GM23338 (cell line): ENCODE results near the gene FAM111B. TPM values are rescaled to one million over a fixed set of nuclear protein-coding genes. Genes with fewer than 3 reads are reported as not detected.

Experiments used
- ATAC-seq: fragments of 200-7000 bp; cut with Tn5 transposase; 3 replicates; pipeline ENCODE4 v1.9.1; 2020
- DNase-seq: peaks from one replicate; pipeline ENCODE4 v3.0.0-alpha.2; 2015; ENCODE audit warnings: low spot score
- H2AFZ ChIP-seq: fragments of 200-600 bp; sonication (generic); 2 replicates; pipeline ENCODE4 v1.8.0; 2016; ENCODE audit warnings: antibody characterized with exemption, mild to moderate bottlenecking, moderate library complexity
- H3F3A ChIP-seq: fragments of 200-600 bp; sonication (generic); replicated peaks from 2 replicates; pipeline ENCODE4 v1.8.0; 2017; ENCODE audit warnings: antibody characterized with exemption, mixed run types, low read depth
- H3K27ac ChIP-seq: fragments of 200-600 bp; sonication (generic); 2 replicates; pipeline ENCODE4 v1.6.1; 2016; ENCODE audit warnings: low read depth
- H3K27me3 ChIP-seq: fragments of 200-600 bp; sonication (generic); 2 replicates; pipeline ENCODE4 v1.8.0; 2016; ENCODE audit warnings: mild to moderate bottlenecking, mixed run types, moderate library complexity; ENCODE audit not compliant: insufficient read depth
- H3K36me3 ChIP-seq: fragments of 200-600 bp; sonication (generic); 2 replicates; pipeline ENCODE4 v1.8.0; 2016; ENCODE audit warnings: mild to moderate bottlenecking; ENCODE audit not compliant: insufficient read depth
- H3K4me1 ChIP-seq: fragments of 200-600 bp; sonication (generic); 2 replicates; pipeline ENCODE4 v1.8.0; 2016; ENCODE audit warnings: mild to moderate bottlenecking, moderate library complexity; ENCODE audit not compliant: insufficient read depth
- H3K4me2 ChIP-seq: fragments of 200-600 bp; sonication (generic); 2 replicates; pipeline ENCODE4 v1.7.1; 2017; ENCODE audit warnings: mixed run types
- H3K4me3 ChIP-seq: fragments of 200-600 bp; sonication (generic); 2 replicates; pipeline ENCODE4 v1.6.1; 2016; ENCODE audit warnings: mixed run types
- H3K79me2 ChIP-seq: fragments of 200-600 bp; sonication (generic); replicated peaks from 2 replicates; pipeline ENCODE4 v1.8.0; 2017; ENCODE audit warnings: mild to moderate bottlenecking; ENCODE audit not compliant: insufficient read depth
- H3K9me2 ChIP-seq: fragments of 200-600 bp; sonication (generic); 2 replicates; pipeline ENCODE4 v1.8.0; 2017; ENCODE audit not compliant: insufficient read depth
- H4K20me1 ChIP-seq: fragments of 200-600 bp; sonication (generic); replicated peaks from 2 replicates; pipeline ENCODE4 v1.8.0; 2017; ENCODE audit warnings: mild to moderate bottlenecking; ENCODE audit not compliant: insufficient read depth
- H3K27ac Mint-ChIP-seq: 2 replicates; pipeline ENCODE4 v1.8.0; 2020; ENCODE audit warnings: inconsistent platforms, mild to moderate bottlenecking, moderate library complexity, mixed read lengths
- H3K27me3 Mint-ChIP-seq: 3 replicates; pipeline ENCODE4 v1.8.0; 2022; ENCODE audit warnings: low read depth, mild to moderate bottlenecking, moderate library complexity, mixed read lengths, inconsistent platforms; ENCODE audit not compliant: insufficient read depth, poor library complexity
- H3K36me3 Mint-ChIP-seq: 3 replicates; pipeline ENCODE4 v1.8.0; 2021; ENCODE audit warnings: low read depth, mild to moderate bottlenecking, inconsistent platforms, moderate library complexity, mixed read lengths
- H3K4me1 Mint-ChIP-seq: 3 replicates; pipeline ENCODE4 v1.8.0; 2020; ENCODE audit warnings: mild to moderate bottlenecking, inconsistent platforms, mixed read lengths
- H3K4me3 Mint-ChIP-seq: 3 replicates; pipeline ENCODE4 v1.8.0; 2021; ENCODE audit warnings: moderate library complexity, mild to moderate bottlenecking, inconsistent platforms, mixed read lengths
- H3K9me3 Mint-ChIP-seq: 3 replicates; pipeline ENCODE4 v1.8.0; 2020; ENCODE audit warnings: moderate library complexity, mild to moderate bottlenecking, inconsistent platforms, mixed read lengths
- CREB1 ChIP-seq: fragments of 250-450 bp; sonication (Bioruptor Pico); IDR thresholded peaks from 2 replicates; pipeline ENCODE4 v1.5.0; 2020; ENCODE audit warnings: low read depth, mild to moderate bottlenecking, moderate library complexity
- CTCF ChIP-seq, 2 experiments: fragments of 200-600 bp in 1 of 2; sonication (generic) in 1 of 2; conservative IDR thresholded peaks; 2 replicates each; pipeline versions ENCODE4 v1.5.1 to v1.6.1; 2016 to 2017; ENCODE audit warnings: antibody characterized with exemption in 2 of 2, low read depth in 2 of 2, mild to moderate bottlenecking in 2 of 2, moderate library complexity in 1 of 2
- EZH2 ChIP-seq: fragments of 200-600 bp; sonication (generic); IDR thresholded peaks from one replicate; pipeline ENCODE4 v1.8.0; 2017; ENCODE audit warnings: antibody characterized with exemption, mild to moderate bottlenecking, low read depth; ENCODE audit not compliant: unreplicated experiment
- EZH2phosphoT487 ChIP-seq: fragments of 200-600 bp; sonication (generic); IDR thresholded peaks from one replicate; pipeline ENCODE4 v1.8.1; 2018; ENCODE audit warnings: antibody characterized with exemption; ENCODE audit not compliant: unreplicated experiment
- JUNB ChIP-seq: IDR thresholded peaks from one replicate; pipeline ENCODE4 v1.6.1; 2016; ENCODE audit warnings: antibody characterized with exemption; ENCODE audit not compliant: unreplicated experiment
- NANOG ChIP-seq: IDR thresholded peaks from 2 replicates; pipeline ENCODE4 v1.6.1; 2016; ENCODE audit warnings: antibody characterized with exemption, borderline replicate concordance
- REST ChIP-seq: IDR thresholded peaks from one replicate; pipeline ENCODE4 v1.6.1; 2018; ENCODE audit warnings: antibody characterized with exemption; ENCODE audit not compliant: unreplicated experiment
- STAT1 ChIP-seq: IDR thresholded peaks from one replicate; pipeline ENCODE4 v1.6.1; 2016; ENCODE audit warnings: antibody characterized with exemption; ENCODE audit not compliant: unreplicated experiment
- ZNF114 ChIP-seq: fragments of 250-450 bp; sonication (Bioruptor Pico); IDR thresholded peaks from 2 replicates; pipeline ENCODE4 v1.5.0; 2020; ENCODE audit warnings: mild to moderate bottlenecking, moderate library complexity
- ZNF462 ChIP-seq: fragments of 250-450 bp; sonication (Bioruptor Pico); IDR thresholded peaks from 2 replicates; pipeline ENCODE4 v1.5.0; 2020; ENCODE audit warnings: mild to moderate bottlenecking, moderate library complexity
- polyA plus RNA-seq: library from polyadenylated mRNA; unstranded; fragments of >200 nt; fragmentation: Nextera tagmentation; extraction: Ambion mirVana; gene quantifications from 2 replicates; pipeline ENCODE4 v1.2.1, GENCODE V29; 2016
- total RNA-seq: library from RNA; depleted of rRNA; stranded (reverse); fragments of >200 nt; shearing (Covaris generic); gene quantifications from 2 replicates; pipeline ENCODE4 v1.2.3, GENCODE V29; 2014

Gene FAM111B
- total and polyA plus RNA-seq, 2 experiments from 2014 or later: 30.6 to 40.7 TPM

GRCh38 chr11:59174664-59175033, 67.6 kb downstream of the FAM111B start:
- H3K27me3 Mint-ChIP-seq: peaks cover 16% of the 10 kb centered on the region
- TF ChIP-seq EZH2phosphoT487 (no peak), ZNF114 (CRISPR knock-in tag) (no peak), NANOG (no peak), REST (no peak), STAT1 (no peak), EZH2 (no peak), CTCF (conservative IDR thresholded peaks at IDR 0.05; ENCODE audit: low read depth in 2 of 2) (no peak), CREB1 (CRISPR knock-in tag) (no peak), JUNB (no peak)
- H3K27me3 ChIP-seq: peaks cover 6% of the 10 kb centered on the region; the same call in 1 of the 2 replicates
- H3K4me1 ChIP-seq: peaks cover 13% of the 10 kb centered on the region
- peaks cover 35% of the 10 kb centered on the region for H3K4me1 Mint-ChIP-seq
- no peaks in the 10 kb centered on the region; the same call in 1 of the 2 replicates for H3K36me3 ChIP-seq
- H4K20me1 ChIP-seq: 0 out of 2 replicates have a peak, but pooled peaks cover 7% of the 10 kb centered on the region
- peak overlapping the region; percentile 99 for H3K4me2 ChIP-seq
- no peaks in the 10 kb centered on the region; the same call in 1 of the 2 replicates for H3K9me2 ChIP-seq
- H3K27ac ChIP-seq: no peak overlapping the region
- H3K27ac Mint-ChIP-seq: no peak overlapping the region
- H2AFZ ChIP-seq: no peak overlapping the region
- H3K79me2 ChIP-seq: peaks cover 21% of the 10 kb centered on the region
- peaks cover 18% of the 10 kb centered on the region for H3K9me3 Mint-ChIP-seq
- H3K4me3 Mint-ChIP-seq: peak overlapping the region; percentile 91; the same call in 1 of the 3 replicates
- peaks cover 5% of the 10 kb centered on the region; the same call in 1 of the 2 replicates for H3F3A ChIP-seq
- peak overlapping the region; percentile 83 for H3K4me3 ChIP-seq
- ATAC-seq (no peak), DNase-seq (no peak)
- peaks cover 33% of the 10 kb centered on the region for H3K36me3 Mint-ChIP-seq

- Histone ChIP-seq H3K4me1 (peaks cover 13% of the 10 kb centered on the region), H2AFZ (no peak overlapping the region), H3K27ac (no peak overlapping the region), H3K27me3 (peaks cover 6% of the 10 kb centered on the region; the same call in 1 of the 2 replicates), H3F3A (peaks cover 5% of the 10 kb centered on the region; the same call in 1 of the 2 replicates), H3K79me2 (peaks cover 21% of the 10 kb centered on the region), H3K4me3 (no peak overlapping the region), H3K4me2 (peak overlapping the region; percentile 99; the same call in 1 of the 2 replicates), H4K20me1 (0 out of 2 replicates have a peak, but pooled peaks cover 7% of the 10 kb centered on the region), H3K9me2 (no peaks in the 10 kb centered on the region; the same call in 1 of the 2 replicates), H3K36me3 (no peaks in the 10 kb centered on the region; the same call in 1 of the 2 replicates)
- Mint-ChIP-seq H3K4me3 (peak overlapping the region; percentile 30; the same call in 1 of the 3 replicates), H3K36me3 (peaks cover 37% of the 10 kb centered on the region), H3K9me3 (peaks cover 22% of the 10 kb centered on the region), H3K27ac (no peak overlapping the region), H3K4me1 (peaks cover 35% of the 10 kb centered on the region), H3K27me3 (peaks cover 16% of the 10 kb centered on the region)
- no peak for DNase-seq
- no peak for ATAC-seq
- TF ChIP-seq ZNF462 (CRISPR knock-in tag) (no peak), NANOG (no peak), STAT1 (no peak), ZNF114 (CRISPR knock-in tag) (no peak)
Measured at GRCh38 chr11:59175091-59175501, 68.1 kb downstream of the FAM111B start.
